Activated CD4-positive, alpha-beta T cell treated with anti-CD3 and anti-CD28 coated beads for 24 hours (primary cell): ENCODE results near the gene PJA2.
"Not testable (repeated sequence)": the region's sequence is repeated elsewhere in the genome, so short reads cannot be mapped to it uniquely, and the experiment has no call there.

Experiments used
- DNase-seq, 2 donors: peaks; one replicate each; pipeline ENCODE4 v3.0.0-alpha.2; 2020; ENCODE audit warnings: low read depth in 2 of 2

PJA2 gene

GRCh38 chr5:109409844-109410388 lies at the start of gene PJA2:
Gene PJA2, minus strand, starts transcription at chr5:109409974. Its CDS starts 26,541 bp downstream, at chr5:109383433.
- peak; percentile 92 to 95 for DNase-seq

GRCh38 chr5:109455598-109456096 lies 45.9 kb upstream of the PJA2 start:
- no peak for DNase-seq

GRCh38 chr5:109454731-109455505 lies 45.1 kb upstream of the PJA2 start:
- no peak for DNase-seq

GRCh38 chr5:109453251-109453650 lies 43.5 kb upstream of the PJA2 start:
- DNase-seq, result no peak

GRCh38 chr5:109452661-109453060 lies 42.9 kb upstream of the PJA2 start:
- DNase-seq, result no peak

- DNase-seq, result no peak
Measured at GRCh38 chr5:109451146-109451545, 41.4 kb upstream of the PJA2 start.

- DNase-seq, result no peak
Measured at GRCh38 chr5:109450129-109450877, 40.5 kb upstream of the PJA2 start.

GRCh38 chr5:109448838-109449237 lies 39.1 kb upstream of the PJA2 start:
- no peak for DNase-seq

- no peak for DNase-seq
Measured at GRCh38 chr5:109439590-109439989, 29.8 kb upstream of the PJA2 start.

GRCh38 chr5:109426075-109426474 lies 16.3 kb upstream of the PJA2 start:
- DNase-seq, result no peak

GRCh38 chr5:109425521-109425920 lies 15.7 kb upstream of the PJA2 start:
- not testable (repeated sequence) for DNase-seq

- no peak for DNase-seq
Measured at GRCh38 chr5:109421956-109422355, 12.2 kb upstream of the PJA2 start.

- DNase-seq, result no peak
Measured at GRCh38 chr5:109418712-109419352, 9.1 kb upstream of the PJA2 start.

GRCh38 chr5:109416882-109417281 lies 7.1 kb upstream of the PJA2 start:
- no peak for DNase-seq

- DNase-seq, result not testable (repeated sequence)
Measured at GRCh38 chr5:109413921-109414461, 4.2 kb upstream of the PJA2 start.

- DNase-seq, result no peak
Measured at GRCh38 chr5:109413458-109413857, 3.7 kb upstream of the PJA2 start.

GRCh38 chr5:109412981-109413402 lies 3.2 kb upstream of the PJA2 start:
- DNase-seq, result no peak

GRCh38 chr5:109411627-109412026 lies 1.9 kb upstream of the PJA2 start:
- no peak for DNase-seq

GRCh38 chr5:109411149-109411514 lies 1.4 kb upstream of the PJA2 start:
- no peak for DNase-seq

- no peak for DNase-seq
Measured at GRCh38 chr5:109410389-109411148, 795 bp upstream of the PJA2 start.
